HG03354 (cell line): ENCODE data around the gene CLBA1.
"Not testable (repeated sequence)": the region's sequence is repeated elsewhere in the genome, so short reads cannot be mapped to it uniquely, and the experiment has no call there.

Experiments used
- ATAC-seq: cut with Tn5 transposase; IDR thresholded peaks from one replicate; pipeline ENCODE4 v1.9.1; 2021; ENCODE audit warnings: mild to moderate bottlenecking; ENCODE audit not compliant: unreplicated experiment, poor library complexity, severe bottlenecking

Gene CLBA1

DNA sequence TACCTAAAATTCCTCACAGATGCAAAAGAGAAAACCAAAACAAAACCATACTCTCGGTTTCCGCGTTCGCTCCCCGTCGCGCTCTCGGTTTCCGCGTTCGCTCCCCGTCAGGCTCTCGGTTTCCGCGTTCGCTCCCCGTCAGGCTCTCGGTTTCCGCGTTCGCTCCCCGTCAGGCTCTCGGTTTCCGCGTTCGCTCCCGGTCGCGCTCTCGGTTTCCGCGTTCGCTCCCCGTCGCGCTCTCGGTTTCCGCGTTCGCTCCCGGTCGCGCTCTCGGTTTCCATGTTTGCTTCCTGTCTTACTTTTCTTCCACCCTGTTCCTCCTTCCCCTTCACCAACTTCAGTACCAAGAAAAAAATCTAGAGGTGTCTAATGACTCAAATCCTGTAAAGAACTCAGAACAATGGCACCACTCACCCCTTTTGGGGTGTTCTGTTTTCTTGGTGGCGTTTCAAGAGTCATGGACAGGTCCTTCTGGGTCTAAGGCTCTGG, 47.9 kb downstream of the CLBA1 start:
- ATAC-seq = not testable (repeated sequence)

DNA sequence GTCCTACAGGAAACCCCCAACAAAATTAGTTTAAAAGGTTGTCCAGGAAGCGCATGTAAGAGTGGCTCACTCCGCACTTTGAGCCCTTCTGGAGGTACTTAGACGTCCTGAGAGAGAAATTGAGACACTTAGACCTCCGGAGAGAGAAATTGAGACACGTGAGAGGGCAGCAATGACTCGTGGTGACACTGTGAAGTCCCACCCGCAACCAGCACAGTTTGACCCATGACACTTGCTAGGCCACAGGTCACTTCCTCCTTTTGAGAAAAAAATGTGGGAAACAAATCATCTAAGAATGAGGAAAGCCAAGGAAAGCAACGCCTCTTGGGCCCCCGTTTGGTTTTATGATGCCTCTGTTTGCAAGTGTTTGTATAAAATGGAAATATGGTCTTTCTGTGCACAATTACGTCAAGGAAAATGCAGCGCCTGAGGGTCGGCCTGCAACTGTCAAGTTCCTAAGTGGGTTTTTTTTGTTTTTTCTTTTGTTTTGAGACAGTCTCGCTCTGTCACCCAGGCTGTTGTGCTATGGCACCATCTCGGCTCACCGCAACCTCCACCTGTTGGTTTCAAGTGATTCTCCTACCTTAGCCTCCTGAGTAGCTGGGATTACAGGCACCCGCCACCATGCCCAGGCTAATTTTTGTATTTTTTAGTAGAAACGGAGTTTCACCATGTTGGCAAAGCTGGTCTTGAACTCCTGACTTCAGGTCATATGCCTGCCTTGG, 48.9 kb downstream of the CLBA1 start:
- ATAC-seq = no peak

DNA sequence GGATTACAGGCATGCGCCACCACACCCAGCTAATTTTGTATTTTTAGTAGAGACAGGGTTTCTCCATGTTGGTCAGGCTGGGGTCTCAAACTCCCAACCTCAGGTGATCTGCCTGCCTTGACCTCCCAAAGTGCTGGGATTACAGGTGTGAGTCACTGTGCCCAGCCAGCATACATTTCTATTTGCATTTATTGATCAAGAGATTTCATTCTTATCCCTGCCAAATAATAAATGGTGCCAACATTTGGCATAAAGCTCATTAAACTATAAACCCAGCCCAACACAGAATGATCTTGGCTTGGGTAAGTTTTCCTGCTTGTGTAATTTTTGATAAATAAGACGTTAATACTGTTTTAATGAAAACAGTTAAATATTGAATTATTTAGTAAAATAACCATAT, 50.0 kb downstream of the CLBA1 start:
- not testable (repeated sequence) for ATAC-seq

DNA sequence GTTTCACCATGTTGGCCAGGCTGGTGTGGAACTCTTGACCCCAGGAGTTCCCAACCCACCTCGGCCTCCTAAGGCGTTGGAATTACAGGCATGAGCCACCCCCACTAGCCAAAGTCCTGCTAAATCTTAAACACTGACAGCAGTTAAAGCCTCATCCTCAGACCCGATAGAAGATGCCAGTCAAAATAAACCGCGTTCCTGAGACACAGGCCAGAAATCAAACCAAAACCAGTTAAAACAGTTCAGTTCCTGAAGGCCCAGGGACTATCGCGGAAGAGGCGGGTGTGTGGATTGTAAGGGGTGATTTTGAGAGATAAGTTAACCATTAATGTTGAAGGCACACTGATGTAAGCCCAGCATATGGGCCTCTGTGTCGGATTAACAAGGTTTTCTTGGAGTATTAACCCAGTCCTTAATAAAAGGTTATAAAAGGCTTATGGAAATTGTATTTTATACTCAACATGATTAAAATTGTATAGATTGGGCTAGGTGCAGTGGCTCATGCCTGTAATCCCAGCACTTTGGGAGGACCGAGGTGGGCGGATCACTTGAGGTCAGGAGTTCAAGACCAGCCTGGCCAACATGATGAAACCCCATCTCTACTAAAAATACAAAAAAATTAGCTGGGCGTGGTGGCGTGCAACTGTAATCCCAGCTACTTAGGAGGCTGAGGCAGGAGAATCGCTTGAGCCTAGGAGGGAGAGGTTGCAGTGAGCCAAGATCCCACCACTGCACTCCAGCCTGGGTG, 54.0 kb downstream of the CLBA1 start:
- ATAC-seq = no peak

DNA sequence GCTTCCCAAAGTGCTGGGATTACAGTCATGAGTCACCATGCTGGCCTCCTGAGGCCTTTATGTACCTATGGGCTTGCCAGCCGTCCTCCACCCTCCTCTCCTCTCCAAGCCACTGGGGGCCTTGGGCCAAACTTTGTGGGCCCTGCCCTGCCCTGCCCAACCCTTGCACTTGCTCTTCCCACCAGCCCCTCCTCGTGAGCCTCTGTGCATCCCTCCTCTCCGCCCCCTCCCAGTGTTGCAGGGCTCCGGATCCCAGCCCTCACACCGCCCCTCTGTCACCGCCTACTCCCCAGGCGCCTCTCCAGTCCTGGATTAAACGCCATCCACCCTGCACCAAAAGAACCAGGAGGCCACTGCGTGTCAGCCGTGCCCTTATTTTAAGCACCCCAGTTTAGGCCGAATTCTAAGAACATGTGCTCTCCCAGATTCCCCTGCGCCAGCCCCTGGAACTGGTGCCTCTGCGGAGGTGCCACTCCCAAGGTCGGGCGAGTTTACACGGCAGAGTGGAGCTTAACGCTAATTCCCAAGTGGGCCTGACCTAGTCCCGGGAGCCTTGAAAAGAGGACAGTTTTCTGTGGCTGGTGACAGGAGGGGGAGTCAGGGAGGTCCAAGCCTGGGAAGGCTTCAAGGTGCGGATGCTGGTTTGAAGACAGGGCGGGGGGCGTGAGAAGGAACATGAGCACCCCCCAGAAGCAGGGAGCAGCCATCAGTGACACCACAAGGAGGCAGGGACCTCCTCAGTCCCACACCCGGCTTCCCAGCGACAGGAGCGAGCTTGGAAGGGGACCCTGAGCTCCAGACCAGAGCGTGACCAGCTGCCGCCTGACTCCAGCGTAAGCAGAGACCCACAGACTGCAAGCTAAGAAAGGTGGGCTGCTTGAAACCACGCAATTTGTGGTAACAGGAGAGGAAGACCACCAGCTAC, 56.5 kb downstream of the CLBA1 start:
- ATAC-seq = no peak

DNA sequence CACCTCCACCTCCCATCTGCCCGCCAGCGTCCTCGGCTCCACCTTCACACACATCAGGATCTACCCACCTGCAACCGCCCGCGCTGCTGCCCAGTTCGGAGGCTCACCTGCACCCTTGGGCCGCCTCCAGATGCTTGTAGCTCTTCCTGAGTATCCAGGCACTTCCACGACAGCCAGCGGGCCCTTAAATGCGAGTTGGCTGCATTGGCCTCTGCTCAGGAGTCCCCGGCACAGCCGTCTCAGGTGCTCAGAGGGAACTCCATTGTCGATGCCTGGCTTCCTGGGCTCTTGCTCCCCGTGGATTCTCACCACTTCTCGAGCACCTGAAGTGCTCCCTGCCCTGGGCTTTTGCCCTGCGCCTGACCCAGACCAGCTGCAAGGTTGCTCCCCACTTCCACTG, 57.2 kb downstream of the CLBA1 start:
- ATAC-seq = no peak

DNA sequence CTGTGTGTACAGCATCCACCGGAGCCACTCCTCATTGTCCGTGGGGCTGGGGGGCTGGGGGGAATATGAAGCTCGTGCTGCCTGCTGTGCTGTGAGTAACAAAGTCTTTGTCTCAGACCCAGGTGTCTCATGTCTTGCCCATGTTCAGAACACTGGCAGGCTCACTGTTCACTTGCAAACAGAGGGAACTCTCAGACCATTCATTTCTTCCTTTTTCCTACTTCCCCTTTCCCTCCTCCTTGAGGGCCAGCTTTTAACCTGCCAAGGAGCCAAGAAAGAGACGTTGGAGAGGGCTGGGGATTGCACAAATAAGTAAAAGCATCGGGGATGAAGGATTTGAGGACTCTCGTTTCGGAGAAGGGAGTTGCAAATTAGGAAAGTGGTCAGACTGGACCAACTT, 58.1 kb downstream of the CLBA1 start:
- no peak for ATAC-seq
